Glomerular visceral epithelial cell (primary cell): ENCODE measurements around the gene IGLL5.
"Not testable (repeated sequence)": the region's sequence is repeated elsewhere in the genome, so short reads cannot be mapped to it uniquely, and the experiment has no call there.

Experiments used
- DNase-seq: peaks from one replicate; pipeline ENCODE4 v3.0.0-alpha.2; 2016; ENCODE audit errors: extremely low spot score

IGLL5 gene

GRCh38 chr22:22914726-22915669, 27.4 kb downstream of the IGLL5 start:
- no peak for DNase-seq

DNA sequence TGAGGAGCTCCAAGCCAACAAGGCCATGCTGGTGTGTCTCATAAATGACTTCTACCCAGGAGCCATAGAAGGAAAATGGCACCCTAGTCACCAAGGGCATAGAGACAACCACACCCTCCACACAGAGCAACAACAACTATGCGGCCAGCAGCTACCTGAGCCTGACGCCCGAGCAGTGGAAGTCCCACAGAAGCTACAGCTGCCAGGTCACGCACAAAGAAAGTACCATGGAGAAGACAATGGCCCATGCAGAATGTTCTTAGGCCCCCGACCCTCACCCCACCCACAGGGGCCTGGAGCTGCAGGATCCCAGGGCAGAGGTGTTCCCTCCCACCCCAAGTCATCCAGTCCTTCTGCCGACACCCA, 28.0 kb downstream of the IGLL5 start:
- DNase-seq = no peak

DNA sequence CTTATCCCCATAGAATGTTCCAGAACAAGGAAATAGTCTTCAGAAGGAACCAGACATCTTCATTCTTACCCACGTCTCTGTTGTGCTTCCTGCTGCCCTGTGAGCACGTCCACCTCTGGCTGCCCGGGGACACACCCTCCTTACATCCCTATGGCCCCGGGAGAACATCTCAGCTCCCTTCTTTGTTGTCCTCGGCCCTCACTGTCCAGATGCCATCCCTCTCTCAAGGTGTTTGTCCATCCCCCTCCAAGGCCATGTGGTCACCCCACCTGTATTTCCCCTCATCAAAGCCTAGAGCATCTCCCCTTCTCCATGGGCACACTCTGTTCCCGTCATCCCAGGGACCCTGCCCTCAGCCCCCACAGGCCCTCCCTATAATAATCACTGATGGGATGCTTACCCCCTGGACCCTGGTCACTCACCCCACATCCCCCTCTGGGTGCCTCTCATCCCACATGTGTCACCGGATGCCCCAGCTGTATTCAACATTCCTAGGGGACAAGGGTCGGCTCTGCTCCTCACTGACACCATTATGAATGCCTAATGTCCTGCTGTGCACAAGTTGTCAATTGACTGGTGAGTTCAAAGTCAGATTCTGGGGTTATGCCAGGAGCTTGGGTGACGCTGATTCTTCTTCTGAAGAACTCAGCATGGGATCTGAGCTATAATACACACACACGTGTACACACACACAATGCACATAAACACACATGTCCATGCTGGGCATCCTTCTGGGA, 28.8 kb downstream of the IGLL5 start:
- DNase-seq = no peak

GRCh38 chr22:22916952-22917290, 29.3 kb downstream of the IGLL5 start:
- DNase-seq = no peak

DNA sequence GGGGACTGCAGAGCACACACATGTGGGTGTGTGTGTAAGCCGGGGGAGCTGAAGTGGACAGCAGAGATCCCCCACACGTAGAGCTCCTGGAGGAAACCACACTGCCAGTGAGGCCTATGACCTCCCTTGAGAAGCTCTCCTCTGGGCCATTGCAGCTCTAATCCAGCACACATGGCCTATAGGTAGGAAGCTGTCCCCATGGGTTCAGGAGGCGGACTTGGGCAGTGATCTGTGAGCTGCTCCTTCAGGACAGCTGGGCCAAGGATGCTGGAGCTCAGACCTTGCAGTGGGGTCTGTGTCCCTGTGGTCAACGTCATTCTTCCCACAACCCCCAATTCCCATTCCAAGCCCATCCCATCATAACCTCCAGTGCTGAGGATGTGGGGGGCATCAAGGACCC, 29.8 kb downstream of the IGLL5 start:
- DNase-seq = no peak

DNA sequence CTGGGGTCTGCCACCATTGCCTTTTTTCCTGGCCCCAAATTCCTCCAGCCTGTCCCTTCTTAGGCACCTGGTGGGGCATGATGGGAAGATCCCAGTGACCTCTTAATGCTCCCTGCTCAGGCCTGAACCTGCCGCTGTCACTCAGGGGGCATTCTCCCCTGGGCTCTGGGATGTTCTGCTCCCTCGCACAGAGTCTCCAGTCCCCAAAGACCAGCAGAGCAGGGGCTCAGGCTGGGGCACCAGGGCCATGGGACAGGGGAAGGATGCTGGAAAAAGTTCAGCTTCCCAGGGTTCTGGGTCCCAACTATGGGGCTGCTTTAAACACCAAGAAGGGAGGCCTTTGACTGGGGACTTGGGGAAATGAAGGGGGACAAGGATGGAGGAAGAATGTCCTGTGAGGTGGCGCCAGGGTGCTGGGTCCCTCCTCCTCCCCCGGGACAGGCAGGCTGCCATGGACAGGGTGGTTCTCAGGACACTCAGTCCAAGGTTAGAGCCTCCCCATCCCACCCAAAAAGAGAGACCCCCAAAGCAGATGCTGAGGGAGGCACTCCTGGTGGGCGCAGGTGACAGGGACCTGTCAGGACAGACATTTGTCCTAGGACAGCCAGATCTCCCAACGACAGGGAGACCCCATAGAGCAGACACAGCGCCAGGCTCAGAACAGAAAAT, 30.8 kb downstream of the IGLL5 start:
- no peak for DNase-seq

- no peak for DNase-seq
These were observed 31.4 kb downstream of the IGLL5 start for GRCh38 chr22:22919041-22919440.

DNA sequence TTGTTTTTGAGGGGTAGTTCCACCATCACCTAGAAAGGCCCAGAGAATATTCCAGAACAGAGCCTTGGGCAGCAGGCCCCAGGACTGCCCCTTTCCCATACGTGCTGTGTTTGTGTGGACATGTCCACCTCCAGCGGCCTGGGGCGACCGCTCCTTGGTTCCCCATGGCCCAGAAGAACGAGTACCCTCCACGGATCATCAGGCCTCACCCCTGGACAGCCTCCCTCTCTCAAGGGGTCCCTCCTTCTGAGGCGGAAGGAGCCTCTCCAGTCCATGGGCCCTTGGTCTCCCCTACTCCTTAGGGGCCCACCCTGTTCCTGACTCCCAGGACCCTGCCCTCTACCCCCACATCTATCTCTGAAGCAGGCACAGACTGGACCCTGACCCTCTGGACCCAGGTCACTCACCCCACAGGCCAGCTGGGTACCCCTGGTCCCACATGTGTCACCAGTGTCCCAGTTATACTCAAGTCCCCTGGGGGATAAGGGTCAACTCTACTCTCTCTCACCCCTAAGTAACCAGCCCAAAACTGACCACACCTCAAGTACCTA, 32.6 kb downstream of the IGLL5 start:
- DNase-seq = no peak

GRCh38 chr22:22920910-22921550, 33.4 kb downstream of the IGLL5 start:
- no peak for DNase-seq

- no peak for DNase-seq
These were observed 34.0 kb downstream of the IGLL5 start for GRCh38 chr22:22921575-22921974.

DNA sequence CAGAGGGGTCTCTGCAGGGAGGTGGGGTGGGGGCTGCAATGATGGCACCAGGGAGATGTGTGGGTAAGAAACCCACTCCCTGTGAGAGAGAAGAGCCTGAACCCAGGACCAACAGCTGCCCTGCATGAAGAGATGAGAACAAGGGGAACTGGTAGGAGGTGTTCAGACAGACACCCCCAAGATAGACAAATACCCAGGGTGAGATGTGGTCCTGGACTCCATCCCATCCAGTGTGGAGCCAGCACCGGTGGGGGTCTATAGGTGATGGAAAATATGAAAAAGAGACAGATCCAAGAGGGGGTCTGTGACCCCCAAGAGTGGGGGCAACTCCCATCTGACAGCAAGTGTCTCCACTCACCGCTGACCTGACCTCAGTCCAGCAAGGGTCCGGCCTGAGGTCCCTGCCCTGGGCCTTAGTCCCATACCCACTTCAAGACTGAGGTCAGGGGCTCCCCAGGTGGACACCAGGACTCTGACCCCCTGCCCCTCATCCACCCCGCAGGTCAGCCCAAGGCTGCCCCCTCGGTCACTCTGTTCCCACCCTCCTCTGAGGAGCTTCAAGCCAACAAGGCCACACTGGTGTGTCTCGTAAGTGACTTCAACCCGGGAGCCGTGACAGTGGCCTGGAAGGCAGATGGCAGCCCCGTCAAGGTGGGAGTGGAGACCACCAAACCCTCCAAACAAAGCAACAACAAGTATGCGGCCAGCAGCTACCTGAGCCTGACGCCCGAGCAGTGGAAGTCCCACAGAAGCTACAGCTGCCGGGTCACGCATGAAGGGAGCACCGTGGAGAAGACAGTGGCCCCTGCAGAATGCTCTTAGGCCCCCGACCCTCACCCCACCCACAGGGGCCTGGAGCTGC, 34.7 kb downstream of the IGLL5 start:
- DNase-seq = not testable (repeated sequence)

DNA sequence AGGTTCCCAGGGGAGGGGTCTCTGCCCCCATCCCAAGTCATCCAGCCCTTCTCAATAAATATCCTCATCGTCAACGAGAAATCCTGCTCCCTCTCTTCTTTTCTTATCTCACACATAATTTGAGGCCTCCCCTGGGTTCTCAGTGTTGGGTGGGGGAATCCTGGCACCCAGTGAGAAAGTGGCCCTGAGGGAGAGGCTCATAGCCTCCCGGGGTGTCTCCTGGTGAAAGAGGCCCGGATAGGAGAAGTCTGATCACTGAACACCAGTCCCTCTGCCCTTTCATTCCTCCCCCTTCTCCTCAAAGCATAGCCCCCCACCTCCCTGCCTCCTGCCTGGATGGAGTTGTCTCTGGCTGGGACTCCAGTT, 35.3 kb downstream of the IGLL5 start:
- no peak for DNase-seq

DNA sequence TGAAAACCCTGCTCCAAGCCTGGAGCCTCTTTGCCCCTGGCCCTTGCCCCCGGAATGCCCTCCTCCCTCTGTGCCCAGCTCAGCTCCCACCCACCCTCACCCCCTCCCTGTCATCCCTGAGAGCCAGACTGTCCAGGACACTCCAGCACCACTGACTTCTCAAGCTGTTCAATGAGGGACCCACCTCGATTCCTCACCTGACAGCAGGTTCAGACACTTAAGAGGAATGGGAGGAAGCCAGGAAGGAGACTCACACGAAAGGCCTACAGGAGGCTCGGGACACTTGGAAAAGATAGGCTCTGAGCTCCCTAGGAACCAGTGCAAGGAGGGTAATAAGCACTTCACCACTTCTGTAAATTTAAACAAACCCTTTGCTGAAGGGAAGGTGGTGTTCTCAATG, 35.8 kb downstream of the IGLL5 start:
- DNase-seq = no peak

DNA sequence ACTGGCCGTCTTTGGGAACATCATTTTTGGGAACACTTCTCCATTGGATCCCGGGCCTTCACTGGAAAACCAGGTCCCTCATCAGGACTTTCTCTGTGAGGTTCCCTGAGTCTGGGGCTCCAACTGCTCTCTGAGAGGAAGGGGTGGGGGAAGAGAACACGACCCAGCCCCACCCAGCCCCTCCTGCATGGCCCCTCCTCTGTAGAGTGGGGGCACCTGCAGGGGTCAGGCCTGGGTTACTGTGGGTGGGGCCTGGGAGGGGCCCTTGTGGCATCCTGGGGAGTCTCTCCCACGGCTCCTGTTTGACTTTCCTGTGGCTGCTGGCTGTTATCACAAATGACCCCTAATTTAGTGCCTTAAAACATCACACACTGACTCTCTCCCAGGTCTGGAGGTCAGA, 36.3 kb downstream of the IGLL5 start:
- DNase-seq = no peak

DNA sequence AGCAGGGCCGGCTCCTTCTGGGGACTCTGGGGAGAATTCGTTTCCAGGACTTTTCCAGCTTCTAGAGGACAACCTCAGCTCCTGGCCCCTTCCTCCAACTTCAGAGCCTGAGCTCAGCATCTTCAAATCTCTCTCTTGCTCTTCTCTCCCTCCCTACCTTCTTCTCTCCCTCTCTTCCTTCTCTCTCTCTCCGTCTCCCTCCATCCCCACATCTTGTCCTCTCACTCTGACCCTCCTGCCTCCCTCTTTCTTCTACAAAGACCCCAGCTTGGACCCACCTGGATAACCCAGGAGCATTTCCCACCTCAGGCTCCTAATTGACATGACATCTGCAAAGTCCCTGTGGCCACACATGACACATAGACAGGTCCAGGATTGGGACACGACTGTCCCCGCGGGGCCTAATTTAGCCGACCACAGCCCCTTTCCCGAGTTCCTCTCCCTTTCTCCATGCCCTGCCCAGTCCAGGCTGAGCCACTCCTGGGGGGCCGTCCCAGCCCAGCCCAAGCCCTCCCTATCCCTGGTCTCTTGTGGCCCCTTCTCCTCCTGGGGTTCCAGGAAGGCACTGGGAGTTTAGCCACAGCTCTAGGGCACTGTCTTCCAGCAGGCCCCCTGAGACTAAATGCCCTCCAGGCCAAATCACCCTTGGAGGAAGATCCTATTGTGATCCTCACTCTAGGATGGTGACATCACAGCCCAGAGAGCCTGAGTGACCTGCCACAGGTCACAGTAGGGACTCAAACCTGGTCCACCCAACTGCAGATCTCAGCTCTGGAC, 36.9 kb downstream of the IGLL5 start:
- no peak for DNase-seq

- no peak for DNase-seq
These were observed 37.7 kb downstream of the IGLL5 start for GRCh38 chr22:22925146-22925804.

- DNase-seq = no peak
These were observed 38.3 kb downstream of the IGLL5 start for GRCh38 chr22:22925805-22926369.

GRCh38 chr22:22926370-22927195, 39.0 kb downstream of the IGLL5 start:
- DNase-seq = no peak
